GM12865 (cell line): ENCODE results near the gene TOX2.

Experiments used
- DNase-seq: peaks from one replicate; pipeline ENCODE4 v3.0.0; 2010; ENCODE audit warnings: low read depth
- H3K4me3 ChIP-seq: 2 replicates; pipeline ENCODE4 v1.5.1; 2011; ENCODE audit warnings: mild to moderate bottlenecking, low read depth, low read length, control low read depth
- TF ChIP-seq, protein P1 (sequence below): IDR thresholded peaks from 2 replicates; pipeline ENCODE4 v1.5.1; 2011; ENCODE audit warnings: low read length, control low read depth, low read depth, inconsistent platforms; ENCODE audit not compliant: insufficient read depth; ENCODE audit errors: missing control alignments

TOX2 gene

DNA sequence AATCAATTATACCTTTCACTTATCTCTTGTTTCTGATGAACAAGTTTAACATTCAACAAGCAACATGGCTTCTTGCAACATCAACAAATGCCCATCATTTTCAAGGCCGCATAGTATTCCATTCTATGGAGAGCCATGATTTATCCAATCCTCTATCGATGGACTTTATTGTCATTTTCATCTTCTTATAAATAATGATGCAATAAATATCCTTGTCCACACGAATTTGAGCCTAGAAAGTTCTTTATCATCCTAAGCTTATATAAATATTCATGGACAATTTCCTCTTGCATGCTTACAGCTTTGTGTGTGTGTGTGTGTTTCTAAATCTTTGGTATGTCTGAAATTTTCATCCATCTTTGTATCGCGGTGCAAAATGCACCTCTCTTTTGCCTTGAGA is 29.1 kb downstream of the TOX2 start:
- H3K4me3 ChIP-seq = no peak overlapping the region
- TF ChIP-seq, protein P1, sequence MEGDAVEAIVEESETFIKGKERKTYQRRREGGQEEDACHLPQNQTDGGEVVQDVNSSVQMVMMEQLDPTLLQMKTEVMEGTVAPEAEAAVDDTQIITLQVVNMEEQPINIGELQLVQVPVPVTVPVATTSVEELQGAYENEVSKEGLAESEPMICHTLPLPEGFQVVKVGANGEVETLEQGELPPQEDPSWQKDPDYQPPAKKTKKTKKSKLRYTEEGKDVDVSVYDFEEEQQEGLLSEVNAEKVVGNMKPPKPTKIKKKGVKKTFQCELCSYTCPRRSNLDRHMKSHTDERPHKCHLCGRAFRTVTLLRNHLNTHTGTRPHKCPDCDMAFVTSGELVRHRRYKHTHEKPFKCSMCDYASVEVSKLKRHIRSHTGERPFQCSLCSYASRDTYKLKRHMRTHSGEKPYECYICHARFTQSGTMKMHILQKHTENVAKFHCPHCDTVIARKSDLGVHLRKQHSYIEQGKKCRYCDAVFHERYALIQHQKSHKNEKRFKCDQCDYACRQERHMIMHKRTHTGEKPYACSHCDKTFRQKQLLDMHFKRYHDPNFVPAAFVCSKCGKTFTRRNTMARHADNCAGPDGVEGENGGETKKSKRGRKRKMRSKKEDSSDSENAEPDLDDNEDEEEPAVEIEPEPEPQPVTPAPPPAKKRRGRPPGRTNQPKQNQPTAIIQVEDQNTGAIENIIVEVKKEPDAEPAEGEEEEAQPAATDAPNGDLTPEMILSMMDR = no peak
- DNase-seq = no peak

DNA sequence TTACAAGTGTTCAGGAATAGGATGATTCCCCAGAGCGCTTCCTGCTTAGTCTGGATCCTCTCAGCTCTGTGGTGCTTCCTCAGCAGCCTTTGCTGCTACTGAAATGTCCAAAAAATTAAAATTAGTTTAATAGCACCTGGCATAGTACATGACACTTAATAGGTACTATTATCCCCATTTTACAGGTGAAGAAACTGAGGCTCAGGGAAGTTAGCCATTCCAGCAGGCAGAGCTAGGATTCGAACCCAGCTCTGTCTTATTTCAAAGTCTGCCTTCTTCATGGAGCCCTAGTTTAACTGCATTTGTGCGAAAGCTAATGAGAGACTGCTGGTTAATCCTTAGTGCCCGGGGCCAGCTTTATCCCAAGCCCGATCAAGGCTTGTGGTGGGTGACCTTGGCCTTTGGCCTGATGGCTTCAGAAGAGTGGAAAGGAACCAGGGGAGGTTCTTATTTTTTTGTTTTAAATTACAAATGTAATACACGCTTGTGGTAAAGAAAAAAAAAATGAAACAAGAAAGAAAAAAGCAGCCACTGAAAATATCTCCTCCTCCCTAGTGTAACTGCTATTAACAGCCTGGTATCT is 30.1 kb downstream of the TOX2 start:
- TF ChIP-seq, protein P1 = no peak
- no peak overlapping the region for H3K4me3 ChIP-seq
- no peak for DNase-seq

DNA sequence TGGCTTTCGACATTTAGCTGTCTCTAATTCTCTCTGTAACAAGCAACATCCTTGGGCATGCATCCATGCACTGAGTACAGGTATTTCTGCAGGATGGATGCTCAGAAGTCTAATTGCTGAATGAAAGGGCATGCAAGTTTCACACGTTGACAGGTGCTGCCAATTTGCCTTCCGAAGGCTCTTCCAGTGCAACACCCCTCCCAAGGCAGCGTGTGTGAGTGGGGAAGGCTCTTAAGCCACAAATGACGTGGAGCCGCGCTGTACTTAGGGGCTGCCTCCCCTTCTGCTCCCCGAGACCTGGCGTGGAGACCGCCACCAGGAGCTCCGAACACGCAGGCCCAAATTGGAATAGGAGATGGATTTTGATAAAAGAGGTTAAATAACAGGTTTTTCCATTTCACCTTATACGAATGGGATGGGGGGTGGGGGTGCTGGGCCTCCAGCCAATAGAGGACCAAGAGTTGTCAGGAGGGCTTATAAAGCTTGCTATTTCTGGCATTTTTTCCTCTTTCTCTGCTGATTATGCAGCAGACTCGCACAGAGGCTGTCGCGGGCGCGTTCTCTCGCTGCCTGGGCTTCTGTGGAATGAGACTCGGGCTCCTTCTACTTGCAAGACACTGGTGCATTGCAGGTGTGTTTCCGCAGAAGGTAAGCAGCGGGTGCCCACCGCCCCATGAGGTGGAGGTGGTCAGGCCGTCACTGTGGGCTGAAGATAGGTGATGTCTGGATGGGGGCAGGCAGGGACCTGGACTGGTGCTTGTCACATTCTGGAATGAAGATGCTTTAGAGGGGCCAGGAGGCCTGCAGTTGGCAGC is 30.9 kb downstream of the TOX2 start:
- no peak for DNase-seq
- H3K4me3 ChIP-seq = no peak overlapping the region
- TF ChIP-seq, protein P1 = no peak

DNA sequence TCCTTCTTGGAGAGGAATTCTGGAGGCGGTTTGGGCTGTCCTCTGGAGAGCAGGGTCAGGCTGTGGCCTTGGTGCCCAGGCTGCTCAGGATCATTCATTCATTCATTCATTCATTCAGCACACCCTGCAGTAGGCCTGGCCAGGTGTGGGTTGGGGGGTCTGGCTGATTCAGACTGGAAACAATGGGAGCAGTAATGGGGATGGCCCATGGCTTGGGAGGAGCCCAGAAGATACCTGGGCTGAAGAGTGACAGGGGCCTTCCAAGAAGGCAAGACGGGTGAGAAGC is 31.5 kb downstream of the TOX2 start:
- TF ChIP-seq, protein P1 = no peak
- no peak overlapping the region for H3K4me3 ChIP-seq
- no peak for DNase-seq

DNA sequence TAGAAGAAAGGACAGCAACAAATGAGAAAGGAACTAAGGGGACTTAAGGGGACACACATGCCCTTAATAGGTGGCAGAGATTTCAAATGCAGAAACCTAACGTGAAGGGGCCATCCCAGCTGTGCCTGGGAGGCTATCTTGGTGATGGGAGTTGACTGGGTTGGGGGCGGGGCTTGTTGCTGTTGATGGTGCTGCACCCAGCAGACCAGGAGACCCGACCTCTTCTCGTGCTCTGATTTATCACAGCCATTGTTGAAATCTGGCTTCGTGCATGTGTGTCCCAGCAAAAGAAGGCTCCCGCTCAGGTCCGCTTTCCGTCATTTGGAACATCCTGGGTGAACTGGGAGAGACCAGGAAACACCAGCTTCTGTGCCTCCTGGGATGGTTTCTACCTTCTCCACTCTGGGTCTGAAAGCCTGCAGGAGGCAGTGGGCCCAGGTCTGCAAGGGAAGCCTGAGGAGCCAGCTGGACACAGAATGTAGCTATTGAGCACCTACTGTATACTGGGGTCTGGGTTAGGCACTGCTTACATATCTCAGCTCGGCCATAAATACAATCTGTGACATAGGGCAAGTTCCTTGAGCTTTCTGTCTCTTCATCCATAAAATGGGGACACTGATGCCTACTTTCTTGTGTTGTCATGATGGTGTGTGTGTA is 32.1 kb downstream of the TOX2 start:
- no peak for DNase-seq
- H3K4me3 ChIP-seq = no peak overlapping the region
- TF ChIP-seq, protein P1 = no peak

DNA sequence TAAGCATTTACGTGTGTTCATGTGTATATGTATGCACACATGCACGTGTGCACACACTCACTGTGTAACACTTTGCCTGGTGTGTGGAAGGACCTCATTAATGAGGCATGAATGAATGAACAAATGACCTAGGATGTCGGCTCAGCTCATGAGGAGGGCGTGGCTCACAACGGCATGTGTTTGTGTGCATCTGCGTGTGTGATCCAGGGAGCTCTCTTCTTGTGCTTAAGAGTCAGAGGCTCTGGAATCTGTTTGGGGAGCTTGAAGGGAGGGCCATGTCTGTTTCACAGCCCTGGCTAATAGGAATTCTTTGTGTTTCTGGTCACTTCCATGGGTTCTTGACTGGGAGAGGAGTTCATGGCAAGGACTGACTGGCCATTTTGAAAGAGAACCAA is 32.7 kb downstream of the TOX2 start:
- TF ChIP-seq, protein P1 = no peak
- no peak overlapping the region for H3K4me3 ChIP-seq
- no peak for DNase-seq
